HG03571 (cell line): ENCODE measurements around the gene COL23A1.
"Not testable (repeated sequence)": the region's sequence is repeated elsewhere in the genome, so short reads cannot be mapped to it uniquely, and the experiment has no call there.

Experiments
- ATAC-seq: cut with Tn5 transposase; IDR thresholded peaks from one replicate; pipeline ENCODE4 v1.9.1; 2021; ENCODE audit not compliant: unreplicated experiment

Gene COL23A1

GRCh38 chr5:178312880-178313282, 277.3 kb downstream of the COL23A1 start:
- no peak for ATAC-seq

DNA sequence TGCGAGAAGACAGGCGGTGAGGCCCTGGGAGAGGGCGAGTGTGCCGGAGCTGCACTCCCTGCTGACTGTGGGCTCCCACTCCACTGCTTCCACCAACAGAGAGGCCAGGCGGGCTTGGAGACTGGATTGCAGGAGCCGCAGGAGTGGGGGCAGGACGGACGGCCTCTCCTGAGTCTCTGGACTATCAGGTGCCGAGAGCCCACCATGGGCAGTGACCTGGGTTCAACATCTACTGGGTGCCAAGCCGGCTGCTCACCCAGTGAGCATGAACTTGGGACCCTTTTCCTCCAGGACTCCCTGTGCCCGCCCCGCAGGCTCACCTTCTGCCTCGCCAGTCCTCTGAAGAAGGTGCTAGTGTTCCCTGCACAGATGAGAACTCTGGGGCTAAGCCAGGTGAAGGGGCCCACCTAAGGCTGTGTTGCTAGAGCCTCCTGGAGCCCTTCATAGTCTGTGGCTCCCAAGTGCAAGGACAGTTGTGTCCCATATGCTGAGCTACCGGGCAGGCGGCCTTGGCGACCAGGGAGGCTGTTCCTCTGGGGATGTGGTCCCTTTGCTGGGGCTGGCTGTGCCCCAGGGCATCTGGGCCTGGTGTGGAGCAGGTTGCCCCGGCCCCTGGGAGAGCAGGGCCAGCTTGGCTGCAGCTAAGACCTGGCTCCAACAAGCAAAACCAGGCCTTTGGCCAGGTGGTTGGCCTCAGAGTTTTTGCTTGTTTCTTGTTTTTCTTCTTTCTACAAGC, 279.9 kb downstream of the COL23A1 start:
- no peak for ATAC-seq

DNA sequence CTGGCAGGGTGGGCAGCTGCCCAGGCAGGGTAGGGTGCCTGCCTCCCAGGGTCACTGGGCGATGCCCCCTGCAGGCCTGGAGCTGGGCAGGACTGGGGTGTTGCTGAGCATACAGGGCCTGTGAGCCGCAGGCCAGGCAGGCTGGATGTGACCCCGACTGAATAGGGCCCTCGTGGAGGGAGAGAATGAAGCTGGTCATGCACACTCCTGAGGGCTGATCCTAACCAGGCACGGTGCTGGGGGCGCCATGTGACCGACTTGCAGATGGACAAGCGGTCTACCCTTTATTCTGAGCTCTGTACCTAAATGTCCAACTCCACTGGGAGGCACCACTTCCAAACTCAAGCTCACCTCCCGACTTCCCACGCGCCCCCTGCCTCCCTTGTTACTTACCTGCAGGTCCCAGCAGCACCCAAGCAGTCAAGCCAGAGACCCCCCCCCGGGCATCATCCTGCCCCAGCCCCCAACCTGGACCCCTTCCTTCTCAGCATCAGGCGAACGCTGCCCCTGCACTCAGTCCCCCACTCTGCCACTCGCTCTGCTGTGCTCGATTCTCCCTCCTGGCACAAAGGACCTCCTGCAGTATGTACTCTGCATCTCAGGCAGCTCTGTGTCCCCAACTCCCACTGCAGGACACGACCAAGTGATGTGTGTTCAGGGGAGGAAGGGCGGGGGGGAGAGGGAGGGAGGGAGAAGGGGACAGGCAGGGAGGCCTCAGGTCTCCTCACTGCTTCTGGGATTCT, 280.8 kb downstream of the COL23A1 start:
- ATAC-seq, result no peak

DNA sequence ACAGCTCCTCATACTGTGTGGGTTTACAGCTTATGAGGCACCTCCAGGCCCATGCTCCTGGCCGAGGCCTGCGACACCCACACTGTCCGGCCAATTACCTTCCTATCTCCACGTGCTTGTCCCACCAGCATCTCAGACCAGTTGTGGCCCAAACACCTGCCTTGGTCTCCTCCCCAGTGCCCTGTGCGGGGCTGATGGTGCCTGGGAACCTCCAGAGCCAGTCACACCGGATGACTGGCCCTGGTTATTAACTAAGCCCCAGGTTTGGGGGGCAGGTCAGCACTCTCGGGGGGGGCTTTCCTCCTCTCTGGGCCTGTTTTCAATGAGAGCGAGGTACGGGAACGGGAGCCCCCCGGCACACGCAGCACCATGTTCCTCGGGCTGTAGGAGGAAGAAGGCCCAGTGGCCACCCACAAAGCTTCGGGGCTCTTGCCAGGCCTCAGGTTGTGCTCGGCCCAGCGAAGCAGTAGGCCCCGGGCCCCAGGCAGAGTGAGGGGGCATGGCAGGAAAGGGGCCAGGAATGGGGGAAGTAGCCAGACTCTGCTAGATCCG, 281.6 kb downstream of the COL23A1 start:
- no peak for ATAC-seq

- ATAC-seq, result no peak
These were observed 282.7 kb downstream of the COL23A1 start for GRCh38 chr5:178307267-178308045.

DNA sequence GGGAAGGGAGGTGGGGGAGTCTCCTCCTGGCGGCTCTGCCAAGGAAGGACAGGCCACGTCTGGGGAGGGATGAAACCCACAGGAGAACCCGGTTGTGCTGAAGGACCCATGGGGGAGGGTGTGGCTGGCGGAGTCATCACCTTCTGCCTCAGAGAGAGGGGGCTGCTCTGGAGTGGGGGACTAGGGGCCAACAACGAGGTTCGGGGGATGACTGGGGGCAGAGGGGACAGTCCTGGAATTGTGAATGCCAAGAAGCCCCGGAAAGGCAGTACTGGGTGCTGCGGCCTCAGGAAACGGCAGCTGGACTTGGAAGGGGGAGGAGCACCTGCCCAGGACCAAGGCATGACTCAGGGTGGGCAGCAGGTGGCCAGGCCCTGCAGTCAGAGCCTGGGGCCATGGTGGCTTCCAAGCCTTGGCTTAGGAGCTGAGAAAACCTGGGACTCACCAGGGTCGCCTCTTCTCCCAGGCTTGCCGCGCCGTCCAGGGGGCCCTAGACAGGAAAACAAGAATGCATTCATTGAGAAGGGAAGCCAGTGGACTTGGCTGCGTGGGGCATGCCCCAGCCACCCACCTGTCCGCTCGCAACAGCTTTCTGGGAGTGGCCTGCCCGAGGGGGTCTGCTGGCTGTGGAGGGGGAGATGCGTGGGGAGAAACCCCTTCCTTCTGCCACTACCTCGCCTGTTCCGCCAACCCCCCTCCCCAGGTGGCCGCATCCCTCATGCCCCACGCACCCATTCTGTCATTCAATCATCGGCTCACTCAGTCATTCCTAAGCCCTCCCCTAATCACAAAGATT, 283.6 kb downstream of the COL23A1 start:
- ATAC-seq, result no peak

DNA sequence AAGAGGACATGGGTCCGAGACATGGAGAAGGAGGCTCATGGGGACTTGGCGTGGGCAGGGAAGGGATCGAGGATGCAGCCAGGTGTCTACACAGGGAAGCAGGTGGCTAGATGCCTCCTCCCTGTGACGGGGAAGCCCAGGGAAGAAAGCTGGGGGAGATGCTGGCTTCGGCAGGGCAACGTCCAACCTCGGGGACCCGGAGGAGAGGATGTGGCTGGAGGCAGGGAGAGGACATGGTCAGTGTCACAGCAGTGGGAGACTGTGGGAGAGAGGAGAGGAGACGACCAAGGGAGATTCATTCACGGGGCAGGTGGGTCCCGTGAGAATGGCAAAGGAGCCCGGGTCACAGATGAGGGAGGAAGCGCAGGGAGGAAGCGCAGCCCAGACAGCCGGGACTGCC, 284.4 kb downstream of the COL23A1 start:
- ATAC-seq, result no peak

DNA sequence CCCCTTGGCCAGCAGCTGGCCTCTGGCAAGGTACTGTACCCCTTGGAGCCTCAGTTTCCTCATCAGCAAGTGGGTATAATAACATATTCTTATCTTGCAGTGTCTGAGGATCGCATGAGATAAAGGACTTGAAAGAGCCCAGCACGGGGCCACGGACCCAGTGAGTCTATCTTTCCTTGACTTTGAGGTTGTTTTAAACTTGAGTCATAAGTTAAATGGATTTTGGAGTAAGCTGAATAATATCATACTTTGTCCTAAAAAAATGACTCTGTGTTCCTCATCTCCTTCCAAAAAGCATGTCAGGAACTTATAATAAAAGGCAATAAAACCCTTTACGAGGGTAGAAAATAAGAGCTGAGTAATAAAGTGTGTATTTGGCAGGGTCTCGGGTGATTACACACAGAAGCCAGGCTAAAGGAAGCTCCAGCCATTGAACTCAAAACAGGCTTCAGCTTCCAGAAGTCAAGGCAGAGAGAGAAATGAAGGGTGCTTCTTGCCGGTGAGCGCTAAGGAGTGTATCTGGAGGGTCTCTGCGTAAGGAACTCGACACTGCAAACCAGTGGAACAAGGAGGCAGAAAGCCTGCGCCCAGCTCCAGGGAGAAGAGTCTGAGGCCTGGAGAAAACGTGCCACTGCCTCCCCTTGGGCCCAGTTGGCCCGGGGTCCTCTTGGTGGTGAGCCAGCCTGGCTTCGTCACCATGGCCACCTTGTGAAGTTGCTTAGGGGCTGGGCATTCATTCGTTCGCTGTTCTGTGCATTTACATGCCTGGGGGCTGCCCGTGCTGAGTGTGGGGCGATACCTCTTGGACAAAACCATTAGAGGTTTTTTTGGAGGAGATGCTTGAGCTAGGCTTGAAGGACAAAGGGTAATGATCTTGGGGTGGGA, 285.2 kb downstream of the COL23A1 start:
- no peak for ATAC-seq

- ATAC-seq, result no peak
These were observed 286.2 kb downstream of the COL23A1 start for GRCh38 chr5:178304016-178304415.

GRCh38 chr5:178302321-178302720, 287.9 kb downstream of the COL23A1 start:
- ATAC-seq, result not testable (repeated sequence)

DNA sequence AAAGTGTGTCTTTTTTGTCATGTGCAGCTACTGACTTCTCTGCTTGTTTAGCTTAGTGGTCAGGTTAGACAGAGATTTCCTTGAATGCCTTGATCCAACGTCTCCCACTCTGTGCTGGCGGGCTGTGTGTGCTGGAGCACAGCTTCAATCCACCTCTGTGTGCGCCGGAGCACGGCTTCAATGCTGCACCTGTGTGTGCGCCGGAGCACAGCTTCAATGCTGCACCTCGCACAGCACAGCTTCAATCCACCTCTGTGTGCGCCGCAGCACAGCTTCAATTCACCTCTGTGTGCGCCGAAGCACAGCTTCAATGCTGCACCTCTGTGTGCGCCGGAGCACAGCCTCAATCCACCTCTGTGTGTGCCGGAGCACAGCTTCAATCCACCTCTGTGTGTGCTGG, 288.6 kb downstream of the COL23A1 start:
- no peak for ATAC-seq

DNA sequence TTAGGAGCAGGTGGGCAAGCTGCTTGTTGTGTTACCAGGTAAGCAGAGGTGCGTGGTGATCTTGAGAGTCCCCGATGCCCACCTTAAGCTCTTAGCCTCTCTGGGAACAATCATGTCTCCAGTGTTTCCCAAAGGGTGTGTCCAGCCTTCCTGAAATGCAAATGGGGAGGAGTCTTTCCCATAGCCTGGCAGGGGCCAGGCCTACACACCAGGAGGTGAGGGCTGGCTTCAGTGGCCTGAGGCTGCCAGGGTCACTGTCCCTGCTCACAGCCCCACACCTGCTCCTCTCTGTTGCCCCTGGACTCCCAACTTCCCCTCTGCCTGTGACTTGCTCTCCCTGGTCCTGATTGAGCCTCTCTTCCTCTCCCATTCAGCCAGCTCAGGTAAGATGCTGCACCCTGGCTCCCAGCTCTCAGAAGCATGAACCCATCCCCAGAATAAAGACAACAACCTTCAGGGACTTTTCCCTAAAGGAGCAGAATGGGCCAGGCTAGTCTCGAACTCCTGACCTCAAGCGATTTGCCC, 291.8 kb downstream of the COL23A1 start:
- no peak for ATAC-seq

GRCh38 chr5:178297751-178298150, 292.4 kb downstream of the COL23A1 start:
- ATAC-seq, result no peak

DNA sequence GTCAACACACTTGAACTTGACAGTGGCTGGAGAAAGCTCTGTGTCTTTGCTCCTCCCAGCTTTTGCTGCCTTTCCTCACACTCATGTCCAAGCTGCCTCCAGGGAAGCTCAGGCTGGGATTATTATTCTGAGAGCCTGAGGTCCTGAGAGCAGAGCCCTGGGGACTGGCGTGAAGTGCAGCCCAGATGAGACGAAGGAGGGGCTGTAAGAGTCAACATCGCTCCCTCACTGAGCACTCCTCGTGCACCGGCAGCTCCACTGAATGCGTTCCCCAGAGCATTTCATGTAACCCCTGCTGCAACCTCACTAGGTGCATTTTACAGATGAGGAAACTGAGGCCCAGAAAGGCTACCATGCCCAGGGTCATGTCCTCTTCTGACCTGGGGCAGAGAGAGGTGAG, 294.1 kb downstream of the COL23A1 start:
- no peak for ATAC-seq

DNA sequence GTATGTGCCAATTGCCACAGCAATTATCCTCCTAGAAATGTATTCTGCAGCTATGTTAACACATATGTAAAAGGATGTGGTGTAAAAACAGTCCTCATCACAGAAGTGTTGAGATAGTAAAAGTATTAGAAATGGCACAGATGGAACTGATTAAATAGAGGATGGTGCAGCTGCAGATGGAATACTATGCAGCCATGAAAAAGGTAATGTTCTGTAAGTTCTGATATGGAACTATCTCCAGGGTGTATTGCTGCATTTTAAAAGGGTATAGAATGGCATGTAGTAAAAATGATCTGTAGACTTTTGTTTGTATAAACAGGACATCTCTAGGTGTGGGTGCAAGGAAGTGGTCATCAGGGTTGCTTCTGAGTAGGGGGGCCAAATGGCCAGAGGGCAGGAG, 294.6 kb downstream of the COL23A1 start:
- no peak for ATAC-seq

DNA sequence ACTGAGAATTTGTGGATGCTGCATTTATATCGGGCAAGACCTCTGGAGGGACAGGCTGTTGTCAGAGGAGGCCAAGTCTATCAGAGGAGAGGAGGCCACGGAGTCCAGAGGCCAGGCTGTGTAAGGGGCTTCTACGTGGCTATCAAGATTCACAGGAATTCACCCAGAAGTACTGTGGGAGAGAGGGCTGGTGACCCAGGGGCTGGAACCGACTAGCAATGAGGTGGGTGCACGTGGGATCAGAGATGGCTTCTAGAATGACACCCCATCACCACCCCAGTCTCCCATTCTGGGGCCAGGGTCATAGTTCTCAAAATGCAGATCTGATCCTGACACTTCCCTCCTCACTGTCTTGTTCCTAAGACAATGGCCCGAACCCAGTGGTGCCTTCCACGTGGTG, 296.4 kb downstream of the COL23A1 start:
- no peak for ATAC-seq

- ATAC-seq, result no peak
These were observed 296.8 kb downstream of the COL23A1 start for GRCh38 chr5:178293400-178293799.

DNA sequence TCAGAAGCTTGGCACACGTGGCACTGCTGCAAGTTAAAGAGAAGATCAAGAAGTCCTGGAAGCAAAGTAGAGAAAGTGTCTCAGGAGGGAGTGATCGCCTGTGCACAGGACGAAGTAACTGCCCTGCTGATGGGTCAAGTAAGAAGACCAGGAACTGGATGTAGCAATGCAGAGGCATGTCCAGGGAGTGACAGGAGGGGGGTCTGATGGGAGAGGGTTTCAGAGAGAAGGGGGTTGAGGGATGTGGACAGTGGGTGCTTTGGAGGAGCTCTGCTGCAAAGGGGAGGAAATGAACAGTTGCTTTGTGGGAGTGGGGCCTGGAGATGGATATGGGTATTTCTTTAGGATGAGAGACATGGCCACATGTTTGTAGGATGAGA, 297.4 kb downstream of the COL23A1 start:
- ATAC-seq, result no peak

DNA sequence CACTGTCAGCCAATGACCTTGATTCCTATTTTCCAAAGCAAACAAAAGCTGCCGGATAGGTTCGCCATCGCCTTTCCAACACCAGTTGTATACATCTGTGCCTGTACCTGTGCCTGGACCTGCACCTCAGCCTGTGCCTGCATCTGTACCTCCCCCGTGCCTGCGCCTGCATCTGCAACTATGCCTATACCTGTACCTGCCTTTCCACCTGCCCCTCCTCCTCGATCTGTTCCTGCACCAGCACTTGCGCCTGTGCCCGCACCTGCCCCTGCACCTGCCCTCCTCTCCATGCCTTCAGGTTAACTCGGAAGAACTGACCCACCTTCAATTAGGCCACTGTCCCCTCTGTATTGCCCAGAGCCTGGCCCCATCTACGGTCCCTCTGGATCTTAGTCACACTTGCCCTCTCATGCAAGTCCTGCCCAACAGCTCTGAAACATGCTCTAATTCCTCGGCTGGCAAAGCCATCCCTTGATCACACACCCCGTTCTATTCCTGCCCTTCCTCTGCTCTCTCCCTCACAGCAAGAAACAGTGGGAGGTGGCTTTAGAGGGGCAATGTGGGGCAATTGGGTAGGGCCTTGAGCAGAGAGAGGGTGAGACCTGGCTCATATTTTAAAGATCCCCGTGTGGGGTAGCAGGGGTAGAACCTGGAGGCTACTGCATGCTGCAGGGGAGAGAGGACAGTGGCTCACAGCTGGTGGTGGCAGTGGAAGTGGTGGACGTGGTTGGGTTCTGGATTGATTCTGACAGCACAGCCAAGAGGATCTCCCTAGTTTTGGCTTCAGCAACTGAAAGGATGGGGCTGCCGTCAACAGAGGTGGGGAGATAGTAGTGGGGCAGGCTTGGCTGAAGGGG, 298.0 kb downstream of the COL23A1 start:
- no peak for ATAC-seq
